ENCODE measurements around the gene LITAF.

Gene LITAF

DNA sequence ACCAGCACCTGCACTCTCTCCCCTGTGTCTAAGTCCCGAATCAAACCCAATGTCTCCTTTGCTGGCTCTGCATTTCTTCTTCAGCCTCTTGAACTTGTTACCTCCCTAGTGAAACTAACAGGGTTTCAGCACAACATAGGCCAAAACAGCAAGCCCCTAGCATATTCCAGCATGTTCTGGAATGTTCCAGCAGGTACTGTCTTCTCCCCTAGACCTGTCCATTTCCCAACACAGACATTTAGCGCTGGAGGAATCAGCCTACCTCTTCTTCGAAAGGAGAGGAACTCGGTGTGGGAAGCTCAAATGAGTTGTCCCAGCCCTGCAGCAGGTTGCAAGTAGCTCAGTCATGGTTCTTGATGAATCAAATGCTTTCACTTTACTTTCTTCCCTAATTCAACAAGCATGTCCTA, 47.1 kb downstream of the LITAF start:
- Histone ChIP-seq H3K9me3 (ENCODE audit: control insufficient read depth, insufficient read depth, low read depth, low read length) (no peaks in the 10 kb centered on the region), H3K4me1 (ENCODE audit: control insufficient read depth, insufficient read depth, low read length) (no peaks in the 10 kb centered on the region), H3K36me3 (ENCODE audit: control insufficient read depth in 2 of 2, insufficient read depth in 1 of 2, low read length in 2 of 2) (no peaks in the 10 kb centered on the region), H3K27ac (ENCODE audit: extremely low read depth, low read depth, low read length) (no peak overlapping the region), H3K4me3 (ENCODE audit: low read depth, low read length) (no peak overlapping the region)
- CTCF ChIA-PET = no interaction called here
- TF ChIP-seq ZNF248 (tag by site-specific recombination; IDR thresholded peaks at IDR 0.05) = no peak
- TF ChIP-seq, protein P1, sequence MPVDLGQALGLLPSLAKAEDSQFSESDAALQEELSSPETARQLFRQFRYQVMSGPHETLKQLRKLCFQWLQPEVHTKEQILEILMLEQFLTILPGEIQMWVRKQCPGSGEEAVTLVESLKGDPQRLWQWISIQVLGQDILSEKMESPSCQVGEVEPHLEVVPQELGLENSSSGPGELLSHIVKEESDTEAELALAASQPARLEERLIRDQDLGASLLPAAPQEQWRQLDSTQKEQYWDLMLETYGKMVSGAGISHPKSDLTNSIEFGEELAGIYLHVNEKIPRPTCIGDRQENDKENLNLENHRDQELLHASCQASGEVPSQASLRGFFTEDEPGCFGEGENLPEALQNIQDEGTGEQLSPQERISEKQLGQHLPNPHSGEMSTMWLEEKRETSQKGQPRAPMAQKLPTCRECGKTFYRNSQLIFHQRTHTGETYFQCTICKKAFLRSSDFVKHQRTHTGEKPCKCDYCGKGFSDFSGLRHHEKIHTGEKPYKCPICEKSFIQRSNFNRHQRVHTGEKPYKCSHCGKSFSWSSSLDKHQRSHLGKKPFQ (tag by site-specific recombination; IDR thresholded peaks at IDR 0.05) = no peak
- TF ChIP-seq ZSCAN16 (tag by site-specific recombination; IDR thresholded peaks at IDR 0.05) = no peak
- TF ChIP-seq, protein P2, sequence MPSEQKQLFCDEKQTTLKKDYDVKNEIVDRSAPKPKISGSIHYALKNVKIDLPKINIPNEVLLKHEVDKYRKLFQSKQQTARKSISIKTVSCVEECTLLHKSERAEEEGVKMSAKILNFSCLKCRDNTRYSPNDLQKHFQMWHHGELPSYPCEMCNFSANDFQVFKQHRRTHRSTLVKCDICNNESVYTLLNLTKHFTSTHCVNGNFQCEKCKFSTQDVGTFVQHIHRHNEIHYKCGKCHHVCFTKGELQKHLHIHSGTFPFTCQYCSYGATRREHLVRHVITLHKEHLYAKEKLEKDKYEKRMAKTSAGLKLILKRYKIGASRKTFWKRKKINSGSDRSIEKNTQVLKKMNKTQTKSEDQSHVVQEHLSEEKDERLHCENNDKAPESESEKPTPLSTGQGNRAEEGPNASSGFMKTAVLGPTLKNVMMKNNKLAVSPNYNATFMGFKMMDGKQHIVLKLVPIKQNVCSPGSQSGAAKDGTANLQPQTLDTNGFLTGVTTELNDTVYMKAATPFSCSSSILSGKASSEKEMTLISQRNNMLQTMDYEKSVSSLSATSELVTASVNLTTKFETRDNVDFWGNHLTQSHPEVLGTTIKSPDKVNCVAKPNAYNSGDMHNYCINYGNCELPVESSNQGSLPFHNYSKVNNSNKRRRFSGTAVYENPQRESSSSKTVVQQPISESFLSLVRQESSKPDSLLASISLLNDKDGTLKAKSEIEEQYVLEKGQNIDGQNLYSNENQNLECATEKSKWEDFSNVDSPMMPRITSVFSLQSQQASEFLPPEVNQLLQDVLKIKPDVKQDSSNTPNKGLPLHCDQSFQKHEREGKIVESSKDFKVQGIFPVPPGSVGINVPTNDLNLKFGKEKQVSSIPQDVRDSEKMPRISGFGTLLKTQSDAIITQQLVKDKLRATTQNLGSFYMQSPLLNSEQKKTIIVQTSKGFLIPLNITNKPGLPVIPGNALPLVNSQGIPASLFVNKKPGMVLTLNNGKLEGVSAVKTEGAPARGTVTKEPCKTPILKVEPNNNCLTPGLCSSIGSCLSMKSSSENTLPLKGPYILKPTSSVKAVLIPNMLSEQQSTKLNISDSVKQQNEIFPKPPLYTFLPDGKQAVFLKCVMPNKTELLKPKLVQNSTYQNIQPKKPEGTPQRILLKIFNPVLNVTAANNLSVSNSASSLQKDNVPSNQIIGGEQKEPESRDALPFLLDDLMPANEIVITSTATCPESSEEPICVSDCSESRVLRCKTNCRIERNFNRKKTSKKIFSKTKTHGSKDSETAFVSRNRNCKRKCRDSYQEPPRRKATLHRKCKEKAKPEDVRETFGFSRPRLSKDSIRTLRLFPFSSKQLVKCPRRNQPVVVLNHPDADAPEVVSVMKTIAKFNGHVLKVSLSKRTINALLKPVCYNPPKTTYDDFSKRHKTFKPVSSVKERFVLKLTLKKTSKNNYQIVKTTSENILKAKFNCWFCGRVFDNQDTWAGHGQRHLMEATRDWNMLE (tag by site-specific recombination; conservative IDR thresholded peaks at IDR 0.05; ENCODE audit: low read depth) = no peak
- POLR2A ChIA-PET = interaction anchor here (0.9 kb wide), 1 partner anchor 17 kb away, joined by 4 read pairs; no protein-coding TSS in a partner anchor

DNA sequence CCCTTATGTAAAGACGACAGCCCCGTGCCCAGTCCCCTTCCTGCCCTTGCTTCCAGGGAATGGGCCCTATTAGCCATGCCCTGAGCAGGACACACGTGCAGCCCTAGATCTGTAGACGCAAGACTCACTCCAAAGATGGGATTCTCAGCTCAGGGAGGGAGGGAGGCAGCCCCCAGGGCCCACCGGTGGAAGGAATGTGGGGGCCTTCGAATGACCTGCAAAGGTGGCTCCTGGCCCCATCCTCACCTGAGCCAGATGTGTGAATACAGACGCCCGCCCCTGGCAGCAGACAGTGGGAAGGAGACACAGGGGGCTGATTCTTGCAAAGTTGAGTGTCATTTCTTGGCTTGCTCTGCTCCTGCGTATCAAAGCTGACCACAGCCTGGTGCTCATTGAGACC, 47.8 kb downstream of the LITAF start:
- ChIA-PET CTCF (no interaction called here), POLR2A (no interaction called here)

DNA sequence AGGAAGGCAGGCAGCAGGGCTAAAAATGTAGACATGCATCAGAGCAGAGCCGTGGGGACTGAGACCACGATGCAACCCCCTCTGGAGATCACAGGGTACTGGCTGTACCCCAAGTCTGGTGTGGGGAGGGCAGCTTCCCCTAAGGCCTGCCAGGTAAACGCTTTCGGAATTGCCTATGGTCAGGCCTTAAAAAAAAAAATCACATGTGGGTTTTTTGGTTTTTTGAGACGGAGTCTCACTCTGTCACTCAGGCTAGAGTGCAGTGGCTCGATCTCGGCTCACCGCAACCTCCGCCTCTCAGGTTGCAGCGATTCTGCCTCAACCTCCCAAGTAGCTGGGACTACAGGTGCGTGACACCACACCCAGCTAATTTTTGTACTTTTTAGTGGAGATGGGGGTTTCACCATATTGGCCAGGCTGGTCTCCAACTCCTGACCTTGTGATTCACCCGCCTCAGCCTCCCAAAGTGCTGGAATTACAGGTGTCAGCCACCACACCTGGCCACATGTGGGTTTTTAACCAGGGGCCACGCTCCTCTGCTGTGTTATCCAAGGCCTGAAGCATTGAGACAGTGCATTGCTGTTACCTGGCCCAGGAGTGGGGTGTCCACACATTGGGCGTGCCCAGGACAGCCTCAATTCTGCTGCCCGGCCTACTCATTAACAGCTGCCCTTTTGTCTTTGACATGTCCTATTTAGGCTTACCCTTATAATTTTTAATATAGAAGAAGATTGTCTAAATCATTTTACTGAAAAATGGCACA, 50.4 kb downstream of the LITAF start:
- Histone ChIP-seq H3K27ac (ENCODE audit: extremely low read depth, low read depth, low read length) (no peak overlapping the region), H3K9me3 (ENCODE audit: control insufficient read depth, insufficient read depth, low read depth, low read length) (no peaks in the 10 kb centered on the region), H3K4me1 (ENCODE audit: control insufficient read depth, insufficient read depth, low read length) (no peaks in the 10 kb centered on the region), H3K36me3 (ENCODE audit: control insufficient read depth in 2 of 2, insufficient read depth in 1 of 2, low read length in 2 of 2) (no peaks in the 10 kb centered on the region), H3K4me3 (ENCODE audit: low read depth, low read length) (no peak overlapping the region)
- ChIA-PET POLR2A (no interaction called here), CTCF (no interaction called here)
- peak; percentile 70; the same call in 1 of the 2 replicates for TF ChIP-seq ZNF707 (tag by site-specific recombination; IDR thresholded peaks at IDR 0.05)
- TF ChIP-seq, protein P3, sequence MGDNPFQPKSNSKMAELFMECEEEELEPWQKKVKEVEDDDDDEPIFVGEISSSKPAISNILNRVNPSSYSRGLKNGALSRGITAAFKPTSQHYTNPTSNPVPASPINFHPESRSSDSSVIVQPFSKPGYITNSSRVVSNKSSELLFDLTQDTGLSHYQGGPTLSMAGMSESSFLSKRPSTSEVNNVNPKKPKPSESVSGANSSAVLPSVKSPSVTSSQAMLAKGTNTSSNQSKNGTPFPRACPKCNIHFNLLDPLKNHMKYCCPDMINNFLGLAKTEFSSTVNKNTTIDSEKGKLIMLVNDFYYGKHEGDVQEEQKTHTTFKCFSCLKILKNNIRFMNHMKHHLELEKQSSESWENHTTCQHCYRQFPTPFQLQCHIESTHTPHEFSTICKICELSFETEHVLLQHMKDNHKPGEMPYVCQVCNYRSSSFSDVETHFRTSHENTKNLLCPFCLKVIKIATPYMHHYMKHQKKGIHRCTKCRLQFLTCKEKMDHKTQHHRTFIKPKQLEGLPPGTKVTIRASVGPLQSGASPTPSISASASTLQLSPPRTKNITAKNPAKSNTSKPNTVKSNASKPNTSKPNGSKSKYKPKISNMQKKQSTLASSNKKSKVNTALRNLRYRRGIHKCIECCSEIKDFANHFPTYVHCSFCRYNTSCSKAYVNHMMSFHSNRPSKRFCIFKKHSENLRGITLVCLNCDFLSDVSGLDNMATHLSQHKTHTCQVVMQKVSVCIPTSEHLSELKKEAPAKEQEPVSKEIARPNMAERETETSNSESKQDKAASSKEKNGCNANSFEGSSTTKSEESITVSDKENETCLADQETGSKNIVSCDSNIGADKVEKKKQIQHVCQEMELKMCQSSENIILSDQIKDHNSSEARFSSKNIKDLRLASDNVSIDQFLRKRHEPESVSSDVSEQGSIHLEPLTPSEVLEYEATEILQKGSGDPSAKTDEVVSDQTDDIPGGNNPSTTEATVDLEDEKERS (tag by site-specific recombination; IDR thresholded peaks at IDR 0.05) = no peak

More for the DNA sequence above, 47.8 kb downstream of the LITAF start:
- no peak for TF ChIP-seq ZNF292 (tag by site-specific recombination; IDR thresholded peaks at IDR 0.05; ENCODE audit: borderline replicate concordance, low read depth)
- TF ChIP-seq ZNF133 (tag by site-specific recombination; IDR thresholded peaks at IDR 0.05) = no peak
- no peak for TF ChIP-seq RBAK (tag by site-specific recombination; IDR thresholded peaks at IDR 0.05)
- TF ChIP-seq ZNF707 (tag by site-specific recombination; IDR thresholded peaks at IDR 0.05) = no peak
- no peak for TF ChIP-seq KLF9 (tag by site-specific recombination; IDR thresholded peaks at IDR 0.05; ENCODE audit: low read depth)
- TF ChIP-seq ZNF169 (tag by site-specific recombination; IDR thresholded peaks at IDR 0.05) = no peak
- TF ChIP-seq ZNF560 (tag by site-specific recombination; IDR thresholded peaks at IDR 0.05; ENCODE audit: borderline replicate concordance) = no peak
- TF ChIP-seq ZNF138 (tag by site-specific recombination; IDR thresholded peaks at IDR 0.05; ENCODE audit: borderline replicate concordance) = no peak
- TF ChIP-seq ZNF121 (tag by site-specific recombination; IDR thresholded peaks at IDR 0.05) = no peak
- Histone ChIP-seq H3K4me3 (ENCODE audit: low read depth, low read length) (no peak overlapping the region), H3K9me3 (ENCODE audit: control insufficient read depth, insufficient read depth, low read depth, low read length) (no peaks in the 10 kb centered on the region), H3K36me3 (ENCODE audit: control insufficient read depth in 2 of 2, insufficient read depth in 1 of 2, low read length in 2 of 2) (no peaks in the 10 kb centered on the region), H3K4me1 (ENCODE audit: control insufficient read depth, insufficient read depth, low read length) (no peaks in the 10 kb centered on the region), H3K27ac (ENCODE audit: extremely low read depth, low read depth, low read length) (no peak overlapping the region)
